Panc1 (cell line): ENCODE measurements around the gene RIPK1. TPM values are rescaled to one million over a fixed set of nuclear protein-coding genes. Genes with fewer than 3 reads are reported as not detected.
"Not testable (repeated sequence)": the region's sequence is repeated elsewhere in the genome, so short reads cannot be mapped to it uniquely, and the experiment has no call there.

Experiments used
- ATAC-seq: fragments of 200-7000 bp; cut with Tn5 transposase; 2 replicates; pipeline ENCODE4 v1.9.1; 2020; ENCODE audit warnings: mild to moderate bottlenecking, moderate library complexity
- BruUV-seq: library from RNA; stranded (reverse); fragments of 400-500 nt; replicated peaks from 2 replicates; lab custom pipeline; 2021; lab: Mats Ljungman, UMichigan
- CTCF ChIA-PET: fragments of 300-600 bp; sonication (Branson Sonifier 250); formaldehyde crosslinking; loops from one replicate; lab custom pipeline; 2022; ENCODE audit warnings: antibody characterized with exemption; lab: Charles Lee
- POLR2A ChIA-PET: fragments of 300-600 bp; sonication (Branson Sonifier 250); formaldehyde crosslinking; loops from one replicate; lab custom pipeline; 2022; ENCODE audit warnings: antibody characterized with exemption; lab: Charles Lee
- DNase-seq: peaks from one replicate; pipeline ENCODE4 v3.0.0-alpha.2; 2010; ENCODE audit warnings: low read depth, low spot score
- H3K27ac ChIP-seq: 2 replicates; pipeline ENCODE4 v1.5.1; 2011; ENCODE audit warnings: mild to moderate bottlenecking, low read length, inconsistent platforms
- H3K27me3 ChIP-seq: fragments of 200-500 bp; sonication (Bioruptor generic); 2 replicates; pipeline ENCODE4 v1.6.0; 2014; ENCODE audit warnings: low read length, inconsistent platforms; ENCODE audit not compliant: control insufficient read depth, insufficient read depth
- H3K36me3 ChIP-seq: fragments of 200-500 bp; sonication (Bioruptor generic); 2 replicates; pipeline ENCODE4 v1.5.1; 2014; ENCODE audit warnings: inconsistent platforms, mild to moderate bottlenecking, low read length, moderate library complexity; ENCODE audit not compliant: control insufficient read depth, insufficient read depth
- H3K4me1 ChIP-seq: 2 replicates; pipeline ENCODE4 v1.5.1; 2011; ENCODE audit warnings: inconsistent platforms, mild to moderate bottlenecking, low read length, moderate library complexity; ENCODE audit not compliant: control insufficient read depth, insufficient read depth
- H3K4me3 ChIP-seq, 2 experiments: 2 replicates each; pipeline ENCODE4 v1.5.1; 2011 to 2012; ENCODE audit warnings: low read depth in 2 of 2, low read length in 2 of 2, mild to moderate bottlenecking in 2 of 2, inconsistent platforms in 1 of 2, moderate library complexity in 1 of 2
- H3K9me3 ChIP-seq: fragments of 200-500 bp; sonication (Bioruptor generic); 2 replicates; pipeline ENCODE4 v1.5.1; 2014; ENCODE audit warnings: low read depth, mild to moderate bottlenecking, inconsistent platforms, low read length, moderate library complexity; ENCODE audit not compliant: control insufficient read depth, insufficient read depth
- POLR2AphosphoS5 ChIP-seq: IDR thresholded peaks from 2 replicates; pipeline ENCODE4 v1.6.1; 2012; ENCODE audit warnings: mild to moderate bottlenecking, low read depth, low read length, moderate library complexity
- SIN3A ChIP-seq: IDR thresholded peaks from 2 replicates; pipeline ENCODE4 v1.6.1; 2012; ENCODE audit warnings: low read depth, mild to moderate bottlenecking, low read length, moderate library complexity, borderline replicate concordance; ENCODE audit not compliant: insufficient read depth
- TCF7L2 ChIP-seq: IDR thresholded peaks from 2 replicates; pipeline ENCODE4 v1.6.1; 2011; ENCODE audit warnings: mild to moderate bottlenecking, low read depth, low read length, inconsistent platforms
- in situ Hi-C: cut with HindIII; loops from 2 replicates; pipeline ENCODE4 v1.10.0; 2016; ENCODE audit warnings: low sequenced_read_pairs, low pct_unique_long_range_greater_than_20kb
- intact Hi-C: fragments of 100-400 bp; cut with micrococcal nuclease; formaldehyde crosslinking; loops from one replicate; pipeline ENCODE4 v1.10.0; 2022; ENCODE audit not compliant: unreplicated experiment
- total RNA-seq: library from RNA; stranded (reverse); gene quantifications from one replicate; pipeline ENCODE4 v1.2.1, GENCODE V29; 2021; ENCODE audit not compliant: unreplicated experiment
- TF ChIP-seq, protein P1 (sequence below), 2 experiments: IDR thresholded peaks; 2 replicates each; pipeline ENCODE4 v1.6.1; 2011 to 2012; ENCODE audit warnings: low read depth in 2 of 2, control low read depth in 1 of 2, low read length in 1 of 2, mild to moderate bottlenecking in 1 of 2, moderate library complexity in 1 of 2; ENCODE audit not compliant: insufficient read depth in 1 of 2
- TF ChIP-seq, protein P2 (sequence below): fragments of 450-650 bp; IDR thresholded peaks from 2 replicates; pipeline ENCODE4 v1.5.1; 2017; ENCODE audit warnings: mild to moderate bottlenecking

The RIPK1 gene
- total RNA-seq, 1 experiment from 2014 or later = 31.6 TPM

DNA sequence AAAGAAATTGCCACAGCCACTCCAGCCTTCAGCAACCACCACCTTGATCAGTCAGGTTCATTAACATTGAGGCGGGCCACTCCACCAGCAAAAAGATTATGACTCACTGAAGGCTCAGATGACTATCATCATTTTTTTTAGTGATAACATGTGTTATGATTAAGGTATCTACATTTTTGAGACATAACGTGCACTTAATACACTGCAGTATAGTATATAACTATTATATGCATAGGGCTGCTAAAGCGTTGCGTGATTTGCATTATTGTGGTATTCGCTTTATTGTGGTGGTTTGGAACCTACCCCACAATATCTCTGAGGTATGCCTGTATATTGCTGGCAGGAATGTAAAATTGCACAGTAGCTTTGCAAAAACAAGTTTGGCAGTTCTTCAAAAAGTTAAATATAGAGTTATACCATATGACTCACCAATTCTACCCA lies 6.8 kb upstream of the RIPK1 start:
- CTCF ChIA-PET = no interaction called here
- Histone ChIP-seq H3K9me3 (no peaks in the 10 kb centered on the region), H3K27ac (no peak overlapping the region), H3K4me3 (no peak overlapping the region), H3K4me1 (peaks cover 14% of the 10 kb centered on the region), H3K27me3 (no peaks in the 10 kb centered on the region), H3K36me3 (no peaks in the 10 kb centered on the region)
- TF ChIP-seq TCF7L2 (0 out of 2 replicates have a peak, but pooled peaks have one; percentile 33), SIN3A (no peak), POLR2AphosphoS5 (no peak)
- TF ChIP-seq, protein P1, sequence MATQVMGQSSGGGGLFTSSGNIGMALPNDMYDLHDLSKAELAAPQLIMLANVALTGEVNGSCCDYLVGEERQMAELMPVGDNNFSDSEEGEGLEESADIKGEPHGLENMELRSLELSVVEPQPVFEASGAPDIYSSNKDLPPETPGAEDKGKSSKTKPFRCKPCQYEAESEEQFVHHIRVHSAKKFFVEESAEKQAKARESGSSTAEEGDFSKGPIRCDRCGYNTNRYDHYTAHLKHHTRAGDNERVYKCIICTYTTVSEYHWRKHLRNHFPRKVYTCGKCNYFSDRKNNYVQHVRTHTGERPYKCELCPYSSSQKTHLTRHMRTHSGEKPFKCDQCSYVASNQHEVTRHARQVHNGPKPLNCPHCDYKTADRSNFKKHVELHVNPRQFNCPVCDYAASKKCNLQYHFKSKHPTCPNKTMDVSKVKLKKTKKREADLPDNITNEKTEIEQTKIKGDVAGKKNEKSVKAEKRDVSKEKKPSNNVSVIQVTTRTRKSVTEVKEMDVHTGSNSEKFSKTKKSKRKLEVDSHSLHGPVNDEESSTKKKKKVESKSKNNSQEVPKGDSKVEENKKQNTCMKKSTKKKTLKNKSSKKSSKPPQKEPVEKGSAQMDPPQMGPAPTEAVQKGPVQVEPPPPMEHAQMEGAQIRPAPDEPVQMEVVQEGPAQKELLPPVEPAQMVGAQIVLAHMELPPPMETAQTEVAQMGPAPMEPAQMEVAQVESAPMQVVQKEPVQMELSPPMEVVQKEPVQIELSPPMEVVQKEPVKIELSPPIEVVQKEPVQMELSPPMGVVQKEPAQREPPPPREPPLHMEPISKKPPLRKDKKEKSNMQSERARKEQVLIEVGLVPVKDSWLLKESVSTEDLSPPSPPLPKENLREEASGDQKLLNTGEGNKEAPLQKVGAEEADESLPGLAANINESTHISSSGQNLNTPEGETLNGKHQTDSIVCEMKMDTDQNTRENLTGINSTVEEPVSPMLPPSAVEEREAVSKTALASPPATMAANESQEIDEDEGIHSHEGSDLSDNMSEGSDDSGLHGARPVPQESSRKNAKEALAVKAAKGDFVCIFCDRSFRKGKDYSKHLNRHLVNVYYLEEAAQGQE (IDR thresholded peaks at IDR 0.05; ENCODE audit: insufficient read depth in 1 of 2, low read depth in 2 of 2, low read length in 1 of 2) = no peak
- TF ChIP-seq, protein P2, sequence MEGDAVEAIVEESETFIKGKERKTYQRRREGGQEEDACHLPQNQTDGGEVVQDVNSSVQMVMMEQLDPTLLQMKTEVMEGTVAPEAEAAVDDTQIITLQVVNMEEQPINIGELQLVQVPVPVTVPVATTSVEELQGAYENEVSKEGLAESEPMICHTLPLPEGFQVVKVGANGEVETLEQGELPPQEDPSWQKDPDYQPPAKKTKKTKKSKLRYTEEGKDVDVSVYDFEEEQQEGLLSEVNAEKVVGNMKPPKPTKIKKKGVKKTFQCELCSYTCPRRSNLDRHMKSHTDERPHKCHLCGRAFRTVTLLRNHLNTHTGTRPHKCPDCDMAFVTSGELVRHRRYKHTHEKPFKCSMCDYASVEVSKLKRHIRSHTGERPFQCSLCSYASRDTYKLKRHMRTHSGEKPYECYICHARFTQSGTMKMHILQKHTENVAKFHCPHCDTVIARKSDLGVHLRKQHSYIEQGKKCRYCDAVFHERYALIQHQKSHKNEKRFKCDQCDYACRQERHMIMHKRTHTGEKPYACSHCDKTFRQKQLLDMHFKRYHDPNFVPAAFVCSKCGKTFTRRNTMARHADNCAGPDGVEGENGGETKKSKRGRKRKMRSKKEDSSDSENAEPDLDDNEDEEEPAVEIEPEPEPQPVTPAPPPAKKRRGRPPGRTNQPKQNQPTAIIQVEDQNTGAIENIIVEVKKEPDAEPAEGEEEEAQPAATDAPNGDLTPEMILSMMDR = no peak
- ATAC-seq (no peak), DNase-seq (no peak)
- in situ Hi-C loops (no loop called here), intact Hi-C loops (no loop called here)
- BruUV-seq = no TSS peak
- POLR2A ChIA-PET = no interaction called here

DNA sequence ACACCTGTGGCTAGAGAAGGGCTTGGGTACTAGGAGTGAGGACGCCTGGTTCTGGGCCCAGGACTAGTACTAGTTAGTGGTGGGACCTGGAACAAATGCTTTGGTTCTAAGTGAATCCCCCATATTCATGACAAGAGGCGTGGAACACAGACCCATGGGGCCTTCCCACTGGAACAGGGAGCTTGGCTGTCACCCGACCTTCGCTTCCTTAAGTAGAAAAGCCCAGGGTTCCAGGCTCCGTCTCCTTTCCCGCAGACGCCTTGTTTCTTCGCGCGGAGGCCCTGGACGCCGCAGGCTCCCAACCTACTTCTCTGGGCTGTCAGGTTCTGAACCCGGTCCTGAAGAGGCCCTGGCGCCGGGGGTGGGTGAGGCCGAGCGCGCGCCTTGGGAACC lies 5.0 kb upstream of the RIPK1 start:
- H3K4me3 ChIP-seq = peak overlapping the region; percentile 69 to 75
- H3K27ac ChIP-seq = peak overlapping the region; percentile 29; the same call in 1 of the 2 replicates
- BruUV-seq, DNase-seq, in situ Hi-C loops, CTCF ChIA-PET, H3K27me3 ChIP-seq, H3K36me3 ChIP-seq, H3K9me3 ChIP-seq, intact Hi-C loops: not testable (repeated sequence)
- POLR2A ChIA-PET = interaction anchor here (0.7 to 1.0 kb wide), 3 partner anchors 52 to 73 kb away, joined by 3 to 6 read pairs (median 4); no protein-coding TSS in a partner anchor
- peak; percentile 13 for ATAC-seq
- H3K4me1 ChIP-seq = peaks cover 14% of the 10 kb centered on the region
